ENCODE results near the gene HMGN5.

HMGN5 gene

GRCh38 chrX:81120936-81121371, 80.8 kb downstream of the HMGN5 start:
- DNase-seq (ENCODE audit: low read depth in 1 of 2, low spot score in 1 of 2), result peak in 1 of 2 donors; percentile 1

GRCh38 chrX:81120258-81120935, 81.3 kb downstream of the HMGN5 start:
- DNase-seq (ENCODE audit: low read depth in 1 of 2, low spot score in 1 of 2), result no peak

- DNase-seq (ENCODE audit: low read depth in 1 of 2, low spot score in 1 of 2), result no peak
These were observed 87.0 kb downstream of the HMGN5 start for GRCh38 chrX:81114757-81115156.

DNA sequence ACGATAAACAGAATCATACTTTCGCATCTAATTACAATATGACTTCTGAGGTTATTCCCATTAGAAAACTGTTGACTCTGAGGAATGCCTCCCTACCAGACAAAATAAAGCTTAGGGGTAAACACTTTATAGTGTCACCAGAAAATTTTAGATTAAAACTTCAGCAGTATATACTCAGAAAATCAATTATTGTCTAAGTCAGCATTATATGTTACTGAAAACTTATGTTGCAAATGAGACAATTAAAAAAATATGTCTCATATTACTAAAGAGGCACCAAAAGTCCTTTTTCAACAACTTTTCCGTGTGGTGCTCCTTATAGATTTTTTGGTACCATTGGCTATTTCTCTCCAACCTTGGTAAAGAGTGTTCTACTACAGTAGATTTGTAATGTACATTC, 91.4 kb downstream of the HMGN5 start:
- no peak for DNase-seq (ENCODE audit: low read depth in 1 of 2, low spot score in 1 of 2)

- no peak for DNase-seq (ENCODE audit: low read depth in 1 of 2, low spot score in 1 of 2)
These were observed 119.1 kb downstream of the HMGN5 start for GRCh38 chrX:81082649-81083048.
